ENCODE results near the gene TTC28. TPM values are rescaled to one million over a fixed set of nuclear protein-coding genes. Genes with fewer than 3 reads are reported as not detected.

Gene TTC28
- total RNA-seq, 1 donor, result 55.8 TPM

DNA sequence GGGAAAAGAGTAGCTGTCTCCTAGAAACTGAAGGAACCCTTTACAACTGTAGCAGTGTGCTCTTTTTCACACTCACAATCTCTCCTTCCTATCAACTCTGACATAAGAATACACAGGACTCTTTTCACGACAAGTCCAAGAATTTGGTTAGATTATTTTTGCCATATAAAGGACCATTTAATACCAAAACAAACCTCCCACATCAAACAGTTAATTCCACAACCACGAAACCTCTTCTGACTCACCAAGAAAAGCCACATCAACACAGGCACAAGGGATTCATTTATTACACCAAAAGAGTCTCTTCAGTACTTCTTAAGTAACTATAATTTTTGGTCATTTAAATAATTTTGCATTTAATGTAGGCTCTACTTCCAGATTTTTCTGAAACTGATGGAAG is 538.0 kb downstream of the TTC28 start:
- DNase-seq (ENCODE audit: low read depth), result peak; percentile 80
- no peak overlapping the region for H3K4me3 ChIP-seq (ENCODE audit: low read depth, low read length)
- TF ChIP-seq CTCF (IDR thresholded peaks at IDR 0.05; ENCODE audit: insufficient read depth, low read length), result no peak

DNA sequence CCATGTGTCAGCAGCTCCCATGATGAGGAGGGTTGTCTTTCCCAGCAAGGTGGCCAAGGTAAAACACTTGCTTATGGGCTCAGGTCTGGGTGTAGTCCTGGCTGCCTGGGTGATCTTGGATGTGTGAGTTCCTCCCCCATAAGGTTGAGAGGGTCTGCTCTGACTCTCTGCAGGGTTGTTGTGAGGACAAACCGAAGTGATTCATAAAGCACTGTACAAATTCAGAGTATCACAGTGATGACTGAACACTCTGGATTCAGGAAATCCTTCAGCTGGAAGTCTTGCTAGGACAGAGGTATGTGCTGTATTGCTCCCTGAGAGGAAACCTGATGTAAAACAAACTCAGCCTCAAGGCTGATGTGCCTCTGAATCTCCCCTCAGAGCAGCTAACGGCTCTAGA is 539.7 kb downstream of the TTC28 start:
- no peak for TF ChIP-seq CTCF (IDR thresholded peaks at IDR 0.05; ENCODE audit: insufficient read depth, low read length)
- no peak overlapping the region for H3K4me3 ChIP-seq (ENCODE audit: low read depth, low read length)
- peak; percentile 88 for DNase-seq (ENCODE audit: low read depth)

GRCh38 chr22:28139516-28139915 is 540.1 kb downstream of the TTC28 start:
- TF ChIP-seq CTCF (IDR thresholded peaks at IDR 0.05; ENCODE audit: insufficient read depth, low read length), result no peak

DNA sequence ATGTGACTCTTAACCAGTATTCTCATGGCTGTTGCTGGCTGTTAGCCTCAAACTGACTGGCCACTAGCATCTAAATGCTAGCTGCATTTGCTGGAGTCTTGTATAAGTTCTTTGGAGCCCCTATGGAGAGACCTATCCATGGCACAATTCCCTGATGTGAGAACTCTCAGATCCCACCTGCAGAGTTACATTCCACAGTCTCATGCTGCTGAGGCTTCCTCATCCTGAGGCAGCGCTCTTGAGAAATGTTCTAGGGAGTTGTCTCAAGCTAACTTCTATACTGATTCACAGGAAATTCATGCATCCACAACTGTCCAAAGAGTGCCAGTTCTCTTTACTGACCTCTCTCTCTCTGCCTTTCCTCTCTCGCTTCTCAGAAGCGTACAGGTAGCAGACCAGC is 542.6 kb downstream of the TTC28 start:
- DNase-seq (ENCODE audit: low read depth), result no peak
- TF ChIP-seq CTCF (IDR thresholded peaks at IDR 0.05; ENCODE audit: insufficient read depth, low read length), result no peak
- no peak overlapping the region for H3K4me3 ChIP-seq (ENCODE audit: low read depth, low read length)

More at GRCh38 chr22:28139516-28139915, 540.1 kb downstream of the TTC28 start:
- DNase-seq (ENCODE audit: low read depth), result no peak
- H3K4me3 ChIP-seq (ENCODE audit: low read depth, low read length), result no peak overlapping the region

DNA sequence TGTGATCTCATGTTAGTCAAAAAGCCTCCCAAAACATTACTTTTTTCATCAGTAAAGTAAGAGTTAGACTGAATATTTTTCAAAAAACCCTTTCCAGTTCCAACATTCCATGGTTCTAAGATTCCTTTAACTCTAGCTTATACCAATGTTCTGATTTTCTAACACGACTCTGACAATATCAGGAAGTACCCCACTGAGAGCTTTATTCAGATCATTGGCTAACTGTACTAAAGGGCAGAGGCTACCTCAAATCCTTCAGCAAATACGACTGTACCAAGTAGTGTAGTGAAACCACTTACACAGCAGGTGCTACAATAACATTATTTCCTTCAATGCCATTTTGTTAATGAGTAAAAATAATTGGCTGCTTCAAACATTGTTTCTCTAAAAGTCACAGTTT is 547.2 kb downstream of the TTC28 start:
- TF ChIP-seq CTCF (IDR thresholded peaks at IDR 0.05; ENCODE audit: insufficient read depth, low read length), result no peak
- H3K4me3 ChIP-seq (ENCODE audit: low read depth, low read length), result no peak overlapping the region
- DNase-seq (ENCODE audit: low read depth), result no peak

DNA sequence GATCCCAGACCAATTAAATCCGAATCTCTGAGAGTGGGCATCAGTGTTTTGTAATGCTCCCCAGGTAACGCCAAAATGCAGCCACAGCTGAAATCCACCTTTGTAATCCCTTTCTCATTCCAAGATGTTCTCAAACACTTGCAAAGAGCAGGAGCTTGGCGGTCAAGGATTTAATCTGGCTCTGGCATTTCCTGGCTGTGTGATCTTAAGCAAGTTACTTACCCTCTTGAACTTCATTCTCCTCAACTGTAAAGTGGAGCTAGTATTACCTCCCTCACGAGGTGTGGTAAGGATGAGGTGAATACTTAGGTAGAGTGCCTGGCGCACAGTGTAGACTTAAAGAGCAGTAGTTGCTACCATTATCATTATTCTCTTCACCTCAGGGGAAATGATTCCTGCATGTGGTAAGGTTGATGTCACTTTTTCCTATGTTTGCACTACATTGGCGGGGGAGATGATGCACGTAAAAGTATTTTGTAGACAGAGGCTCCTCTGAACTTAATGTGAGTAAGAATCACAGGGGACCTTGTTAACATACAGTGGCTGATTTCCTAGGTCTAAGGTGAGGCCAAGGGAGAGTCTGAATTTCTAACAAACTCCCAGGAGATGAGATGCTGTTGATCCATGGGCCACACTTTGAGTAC is 550.2 kb downstream of the TTC28 start:
- no peak for DNase-seq (ENCODE audit: low read depth)
- H3K4me3 ChIP-seq (ENCODE audit: low read depth, low read length), result no peak overlapping the region
- no peak for TF ChIP-seq CTCF (IDR thresholded peaks at IDR 0.05; ENCODE audit: insufficient read depth, low read length)

DNA sequence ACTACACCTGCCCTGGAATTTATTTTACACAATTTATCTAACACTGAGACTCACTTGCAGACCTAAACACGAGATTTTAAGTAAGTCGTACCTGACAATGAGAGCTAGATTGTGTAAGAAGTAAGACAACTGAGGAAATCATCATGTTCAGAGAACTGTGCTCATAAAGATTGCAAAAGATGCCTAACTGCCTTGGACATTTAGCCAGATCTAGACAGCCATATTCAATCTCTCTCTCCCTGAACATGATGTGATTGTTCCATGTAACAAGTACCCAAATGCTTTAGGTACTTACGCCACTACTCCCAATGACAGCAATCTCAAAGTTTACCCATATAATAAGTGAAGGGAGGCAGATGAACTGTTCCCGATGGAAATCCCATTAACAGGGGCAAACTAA is 550.8 kb downstream of the TTC28 start:
- no peak overlapping the region for H3K4me3 ChIP-seq (ENCODE audit: low read depth, low read length)
- no peak for DNase-seq (ENCODE audit: low read depth)
- no peak for TF ChIP-seq CTCF (IDR thresholded peaks at IDR 0.05; ENCODE audit: insufficient read depth, low read length)

Data from fibroblast of the aortic adventitia (primary cell).